ENCODE data around the gene NLN.

The NLN gene

DNA sequence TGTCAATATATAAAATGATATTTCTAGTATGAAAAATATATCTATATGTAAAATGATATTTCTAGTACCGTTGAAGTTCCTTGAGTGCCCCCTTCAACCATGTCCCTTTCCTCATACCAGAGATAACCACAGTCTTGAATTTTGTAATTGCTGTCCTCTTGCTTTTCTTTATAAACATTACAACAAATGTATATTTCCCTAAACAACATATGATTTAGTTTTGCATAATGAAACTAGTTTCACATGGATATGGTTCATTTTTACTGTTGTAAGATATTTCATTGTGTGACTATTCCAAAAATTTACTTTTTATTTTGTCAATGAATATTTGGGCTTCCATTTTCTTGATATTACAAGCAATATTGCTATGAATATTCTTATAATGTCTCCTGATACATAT, 14.0 kb downstream of the NLN start:
- no peaks in the 10 kb centered on the region for H3K9me3 ChIP-seq (ENCODE audit: insufficient read depth, low read depth, low read length)
- H3K4me2 ChIP-seq (ENCODE audit: low read depth, low read length, poor library complexity, severe bottlenecking), result no peak overlapping the region
- H3K36me3 ChIP-seq (ENCODE audit: insufficient read depth, low read length), result no peaks in the 10 kb centered on the region
- no peak overlapping the region for H2AFZ ChIP-seq (ENCODE audit: low read length)
- no peaks in the 10 kb centered on the region for H4K20me1 ChIP-seq (ENCODE audit: insufficient read depth, low read length, poor library complexity, severe bottlenecking)
- no peak overlapping the region for H3K4me3 ChIP-seq (ENCODE audit: low read length, poor library complexity, severe bottlenecking)
- peaks cover 4% of the 10 kb centered on the region; the same call in 1 of the 2 replicates for H3K79me2 ChIP-seq (ENCODE audit: insufficient read depth, low read length)
- no peaks in the 10 kb centered on the region for H3K27me3 ChIP-seq (ENCODE audit: insufficient read depth, low read length, poor library complexity, severe bottlenecking)
- no peak overlapping the region for H3K9ac ChIP-seq (ENCODE audit: low read depth, low read length, poor library complexity, severe bottlenecking)
- no peak for TF ChIP-seq EZH2phosphoT487 (IDR thresholded peaks at IDR 0.05; ENCODE audit: borderline replicate concordance)
- no peaks in the 10 kb centered on the region for H3K9me2 ChIP-seq (replicated peaks; ENCODE audit: low read depth, low read length)
- no peaks in the 10 kb centered on the region for H3F3A ChIP-seq (ENCODE audit: low read depth)
- peaks cover 11% of the 10 kb centered on the region for H3K4me1 ChIP-seq (ENCODE audit: insufficient read depth, low read length, poor library complexity, severe bottlenecking)

DNA sequence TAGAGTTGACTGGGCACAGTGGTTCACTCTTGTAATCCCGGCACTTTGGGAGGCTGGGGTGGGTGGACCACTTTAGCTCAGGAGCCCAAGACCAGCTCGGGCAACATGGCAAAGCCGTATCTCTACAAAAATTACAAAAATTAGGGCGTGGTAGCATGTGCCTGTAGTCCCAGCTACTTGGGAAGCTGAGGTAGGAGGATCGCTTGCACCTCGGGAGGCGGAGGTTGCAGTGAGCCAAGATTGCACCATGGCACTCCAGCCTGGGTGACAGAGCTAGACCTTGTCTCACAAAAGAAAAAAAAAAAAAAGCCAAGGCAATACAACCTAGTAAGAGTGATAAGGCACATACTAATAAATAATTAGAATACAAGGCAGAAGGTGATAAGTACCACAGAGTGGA, 15.8 kb downstream of the NLN start:
- H3K9me3 ChIP-seq (ENCODE audit: insufficient read depth, low read depth, low read length), result no peaks in the 10 kb centered on the region
- TF ChIP-seq, protein P1, sequence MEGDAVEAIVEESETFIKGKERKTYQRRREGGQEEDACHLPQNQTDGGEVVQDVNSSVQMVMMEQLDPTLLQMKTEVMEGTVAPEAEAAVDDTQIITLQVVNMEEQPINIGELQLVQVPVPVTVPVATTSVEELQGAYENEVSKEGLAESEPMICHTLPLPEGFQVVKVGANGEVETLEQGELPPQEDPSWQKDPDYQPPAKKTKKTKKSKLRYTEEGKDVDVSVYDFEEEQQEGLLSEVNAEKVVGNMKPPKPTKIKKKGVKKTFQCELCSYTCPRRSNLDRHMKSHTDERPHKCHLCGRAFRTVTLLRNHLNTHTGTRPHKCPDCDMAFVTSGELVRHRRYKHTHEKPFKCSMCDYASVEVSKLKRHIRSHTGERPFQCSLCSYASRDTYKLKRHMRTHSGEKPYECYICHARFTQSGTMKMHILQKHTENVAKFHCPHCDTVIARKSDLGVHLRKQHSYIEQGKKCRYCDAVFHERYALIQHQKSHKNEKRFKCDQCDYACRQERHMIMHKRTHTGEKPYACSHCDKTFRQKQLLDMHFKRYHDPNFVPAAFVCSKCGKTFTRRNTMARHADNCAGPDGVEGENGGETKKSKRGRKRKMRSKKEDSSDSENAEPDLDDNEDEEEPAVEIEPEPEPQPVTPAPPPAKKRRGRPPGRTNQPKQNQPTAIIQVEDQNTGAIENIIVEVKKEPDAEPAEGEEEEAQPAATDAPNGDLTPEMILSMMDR (conservative IDR thresholded peaks at IDR 0.05; ENCODE audit: low read length), result no peak
- no peak for TF ChIP-seq EZH2phosphoT487 (IDR thresholded peaks at IDR 0.05; ENCODE audit: borderline replicate concordance)
- peaks cover 4% of the 10 kb centered on the region; the same call in 1 of the 2 replicates for H3K79me2 ChIP-seq (ENCODE audit: insufficient read depth, low read length)
- no peaks in the 10 kb centered on the region for H3K27me3 ChIP-seq (ENCODE audit: insufficient read depth, low read length, poor library complexity, severe bottlenecking)
- H3K4me2 ChIP-seq (ENCODE audit: low read depth, low read length, poor library complexity, severe bottlenecking), result no peak overlapping the region
- no peaks in the 10 kb centered on the region for H4K20me1 ChIP-seq (ENCODE audit: insufficient read depth, low read length, poor library complexity, severe bottlenecking)
- H3K4me3 ChIP-seq (ENCODE audit: low read length, poor library complexity, severe bottlenecking), result no peak overlapping the region
- H3K9me2 ChIP-seq (replicated peaks; ENCODE audit: low read depth, low read length), result no peaks in the 10 kb centered on the region
- no peaks in the 10 kb centered on the region for H3F3A ChIP-seq (ENCODE audit: low read depth)
- H3K4me1 ChIP-seq (ENCODE audit: insufficient read depth, low read length, poor library complexity, severe bottlenecking), result peaks cover 11% of the 10 kb centered on the region
- no peak overlapping the region for H2AFZ ChIP-seq (ENCODE audit: low read length)
- no peaks in the 10 kb centered on the region for H3K36me3 ChIP-seq (ENCODE audit: insufficient read depth, low read length)
- no peak overlapping the region for H3K9ac ChIP-seq (ENCODE audit: low read depth, low read length, poor library complexity, severe bottlenecking)

DNA sequence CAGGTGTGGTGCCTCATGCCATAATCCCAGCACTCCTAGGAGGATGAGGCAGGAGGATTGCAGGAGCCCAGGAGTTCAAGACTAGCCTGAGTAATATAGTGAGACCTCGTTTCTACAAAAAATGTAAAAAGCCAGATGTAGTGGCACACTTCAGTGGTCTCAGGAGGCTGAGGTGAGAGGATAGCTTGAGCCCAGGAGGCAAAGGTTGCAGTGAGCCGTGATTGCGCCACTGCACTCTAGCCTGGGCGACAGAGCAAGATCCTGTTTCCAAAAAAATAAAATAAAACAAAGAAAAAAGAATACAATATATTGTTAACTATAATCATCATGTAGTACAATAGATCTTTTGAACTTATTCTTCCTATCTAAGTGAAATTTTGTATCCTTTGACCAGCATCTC, 16.3 kb downstream of the NLN start:
- H4K20me1 ChIP-seq (ENCODE audit: insufficient read depth, low read length, poor library complexity, severe bottlenecking), result no peaks in the 10 kb centered on the region
- no peak overlapping the region for H3K9ac ChIP-seq (ENCODE audit: low read depth, low read length, poor library complexity, severe bottlenecking)
- no peak overlapping the region for H3K4me2 ChIP-seq (ENCODE audit: low read depth, low read length, poor library complexity, severe bottlenecking)
- H3K9me2 ChIP-seq (replicated peaks; ENCODE audit: low read depth, low read length), result no peaks in the 10 kb centered on the region
- H3F3A ChIP-seq (ENCODE audit: low read depth), result no peaks in the 10 kb centered on the region
- H2AFZ ChIP-seq (ENCODE audit: low read length), result no peak overlapping the region
- no peaks in the 10 kb centered on the region for H3K36me3 ChIP-seq (ENCODE audit: insufficient read depth, low read length)
- H3K9me3 ChIP-seq (ENCODE audit: insufficient read depth, low read depth, low read length), result no peaks in the 10 kb centered on the region
- no peak overlapping the region for H3K4me3 ChIP-seq (ENCODE audit: low read length, poor library complexity, severe bottlenecking)
- TF ChIP-seq, protein P1 (conservative IDR thresholded peaks at IDR 0.05; ENCODE audit: low read length), result no peak
- TF ChIP-seq EZH2phosphoT487 (IDR thresholded peaks at IDR 0.05; ENCODE audit: borderline replicate concordance), result no peak
- H3K79me2 ChIP-seq (ENCODE audit: insufficient read depth, low read length), result peaks cover 4% of the 10 kb centered on the region; the same call in 1 of the 2 replicates
- peaks cover 11% of the 10 kb centered on the region for H3K4me1 ChIP-seq (ENCODE audit: insufficient read depth, low read length, poor library complexity, severe bottlenecking)
- H3K27me3 ChIP-seq (ENCODE audit: insufficient read depth, low read length, poor library complexity, severe bottlenecking), result no peaks in the 10 kb centered on the region

DNA sequence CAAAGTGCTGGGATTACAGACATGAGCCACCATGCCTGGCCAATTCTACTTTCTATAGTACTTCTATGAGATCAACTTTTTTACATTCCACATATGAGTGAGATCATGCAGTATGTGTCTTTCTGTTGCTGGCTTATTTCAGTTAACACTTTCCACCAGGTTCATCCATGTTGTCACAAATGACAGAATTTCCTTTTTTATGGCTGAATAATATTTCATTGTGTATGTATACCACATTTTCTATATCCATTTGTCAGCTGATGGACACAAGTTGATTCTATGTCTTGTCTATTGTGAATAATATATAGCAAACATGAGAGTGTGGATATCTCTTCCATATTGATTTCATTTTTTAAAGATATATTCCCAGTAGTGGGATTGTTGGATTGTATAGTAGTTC, 17.2 kb downstream of the NLN start:
- Histone ChIP-seq H2AFZ (ENCODE audit: low read length) (no peak overlapping the region), H3K4me2 (ENCODE audit: low read depth, low read length, poor library complexity, severe bottlenecking) (no peak overlapping the region), H3K79me2 (ENCODE audit: insufficient read depth, low read length) (peaks cover 4% of the 10 kb centered on the region; the same call in 1 of the 2 replicates), H3K36me3 (ENCODE audit: insufficient read depth, low read length) (no peaks in the 10 kb centered on the region), H3F3A (ENCODE audit: low read depth) (no peaks in the 10 kb centered on the region), H3K9me3 (ENCODE audit: insufficient read depth, low read depth, low read length) (no peaks in the 10 kb centered on the region), H3K4me1 (ENCODE audit: insufficient read depth, low read length, poor library complexity, severe bottlenecking) (peaks cover 11% of the 10 kb centered on the region), H3K4me3 (ENCODE audit: low read length, poor library complexity, severe bottlenecking) (no peak overlapping the region), H4K20me1 (ENCODE audit: insufficient read depth, low read length, poor library complexity, severe bottlenecking) (no peaks in the 10 kb centered on the region), H3K9me2 (replicated peaks; ENCODE audit: low read depth, low read length) (no peaks in the 10 kb centered on the region), H3K27me3 (ENCODE audit: insufficient read depth, low read length, poor library complexity, severe bottlenecking) (no peaks in the 10 kb centered on the region), H3K9ac (ENCODE audit: low read depth, low read length, poor library complexity, severe bottlenecking) (no peak overlapping the region)
- no peak for TF ChIP-seq EZH2phosphoT487 (IDR thresholded peaks at IDR 0.05; ENCODE audit: borderline replicate concordance)
- TF ChIP-seq, protein P1 (conservative IDR thresholded peaks at IDR 0.05; ENCODE audit: low read length), result no peak
